Activated naive CD8-positive, alpha-beta T cell treated with anti-CD3 and anti-CD28 coated beads for 36 hours (primary cell): Measurements from ENCODE around the gene CCNY. TPM values are rescaled to one million over a fixed set of nuclear protein-coding genes. Genes with fewer than 3 reads are reported as not detected.

Source experiments
- DNase-seq: peaks from one replicate; pipeline ENCODE4 v3.0.0; 2021
- H3K27ac Mint-ChIP-seq: one replicate; pipeline ENCODE4 v1.8.0; 2022; ENCODE audit warnings: mild to moderate bottlenecking, moderate library complexity, mixed read lengths
- H3K27me3 Mint-ChIP-seq: one replicate; pipeline ENCODE4 v1.8.0; 2022; ENCODE audit warnings: mild to moderate bottlenecking, mixed read lengths
- H3K36me3 Mint-ChIP-seq: one replicate; pipeline ENCODE4 v1.8.0; 2021; ENCODE audit warnings: mild to moderate bottlenecking, mixed read lengths
- H3K4me1 Mint-ChIP-seq: one replicate; pipeline ENCODE4 v1.8.0; 2021; ENCODE audit warnings: mixed read lengths
- H3K4me3 Mint-ChIP-seq: one replicate; pipeline ENCODE4 v1.8.0; 2022; ENCODE audit warnings: mild to moderate bottlenecking, moderate library complexity, mixed read lengths
- H3K9me3 Mint-ChIP-seq: one replicate; pipeline ENCODE4 v1.8.0; 2022; ENCODE audit warnings: mixed read lengths
- total RNA-seq, 2 experiments: library from RNA; stranded (reverse); gene quantifications; one replicate each; pipeline ENCODE4 v1.2.3, GENCODE V29; 2021

Gene CCNY
- total RNA-seq, 2 experiments from 2014 or later: 52.1 to 55.2 TPM

- peaks cover 10% of the 10 kb centered on the region for H3K9me3 Mint-ChIP-seq
- H3K4me3 Mint-ChIP-seq: no peak overlapping the region
- H3K27me3 Mint-ChIP-seq: no peaks in the 10 kb centered on the region
- DNase-seq: no peak
- H3K36me3 Mint-ChIP-seq: peaks cover 4% of the 10 kb centered on the region
- no peaks in the 10 kb centered on the region for H3K4me1 Mint-ChIP-seq
- H3K27ac Mint-ChIP-seq: no peak overlapping the region
Measured at GRCh38 chr10:35581655-35582054, 245.3 kb downstream of the CCNY start.

DNA sequence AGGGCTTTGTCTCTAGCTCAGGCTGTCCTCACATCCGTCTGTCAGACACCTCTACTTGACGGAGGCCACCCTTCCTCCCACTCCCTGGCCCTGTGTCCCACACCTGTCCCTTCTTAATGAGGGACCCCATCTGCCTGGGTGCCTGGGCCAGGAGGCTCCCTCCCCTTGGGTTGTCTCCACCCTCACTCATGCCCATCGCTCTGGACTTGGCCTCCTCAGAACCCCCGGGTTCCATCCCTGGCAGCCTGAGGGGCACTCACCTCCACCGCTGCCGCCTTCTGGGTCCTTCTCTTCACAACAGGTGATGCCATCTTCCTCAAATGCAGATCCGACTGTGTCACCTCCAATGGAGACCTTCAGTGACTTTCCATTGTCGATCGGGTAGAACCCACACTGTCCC is 248.6 kb downstream of the CCNY start:
- Mint-ChIP-seq H3K36me3 (no peaks in the 10 kb centered on the region), H3K9me3 (no peaks in the 10 kb centered on the region), H3K27me3 (peaks cover 9% of the 10 kb centered on the region), H3K4me3 (no peak overlapping the region), H3K4me1 (no peaks in the 10 kb centered on the region), H3K27ac (no peak overlapping the region)
- DNase-seq: no peak

DNA sequence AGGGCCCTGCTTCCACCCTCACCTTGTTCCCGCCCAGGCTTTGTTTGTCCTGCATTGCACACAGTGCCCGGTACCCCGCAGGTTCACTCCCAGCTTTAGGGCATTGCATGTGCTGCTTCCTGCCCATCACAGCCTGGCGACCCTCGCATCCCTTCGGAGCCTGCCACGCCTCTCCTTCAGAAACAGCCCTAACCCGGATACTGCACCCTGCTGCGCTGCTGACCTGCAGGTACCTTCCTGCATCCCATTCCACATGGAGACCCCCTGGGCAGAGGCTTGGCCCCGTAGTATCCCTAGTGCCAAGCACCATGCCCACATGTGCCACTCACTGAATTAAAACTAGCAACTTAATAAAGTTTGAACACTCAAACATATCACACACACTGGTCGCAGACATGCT is 249.0 kb downstream of the CCNY start:
- no peaks in the 10 kb centered on the region for H3K36me3 Mint-ChIP-seq
- DNase-seq: no peak
- H3K9me3 Mint-ChIP-seq: no peaks in the 10 kb centered on the region
- no peak overlapping the region for H3K4me3 Mint-ChIP-seq
- peaks cover 9% of the 10 kb centered on the region for H3K27me3 Mint-ChIP-seq
- H3K4me1 Mint-ChIP-seq: no peaks in the 10 kb centered on the region
- H3K27ac Mint-ChIP-seq: no peak overlapping the region

DNA sequence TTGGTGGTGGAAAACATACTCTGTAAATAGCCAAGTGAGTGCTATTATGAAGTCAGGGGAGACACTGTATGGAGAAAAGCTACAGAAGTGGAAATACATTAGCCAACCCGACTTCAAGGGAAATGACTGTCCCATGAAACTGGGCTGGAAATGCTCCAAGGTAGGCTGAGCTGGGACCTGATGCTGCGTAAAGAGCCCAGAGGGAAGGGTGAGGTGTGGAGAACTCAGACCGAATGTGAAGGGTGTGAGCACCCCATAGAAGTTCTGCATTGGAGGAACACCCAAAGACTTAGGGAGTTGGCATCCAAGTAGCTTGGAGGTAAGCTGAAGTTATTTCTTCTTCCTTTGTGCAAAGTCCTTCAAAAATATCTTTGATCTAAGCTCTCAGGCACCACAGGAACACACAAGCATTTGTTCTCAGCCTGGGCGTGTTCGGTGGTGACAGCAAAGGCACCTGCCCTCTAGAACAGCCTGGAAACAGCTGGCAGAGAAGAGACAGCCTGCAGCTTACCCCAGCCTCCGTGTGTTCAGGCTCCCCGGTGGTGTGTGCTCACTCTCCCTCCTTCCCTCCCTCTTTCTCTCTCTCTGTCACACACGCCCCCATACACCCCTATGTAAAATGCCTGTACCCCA is 249.7 kb downstream of the CCNY start:
- Mint-ChIP-seq H3K4me3 (no peak overlapping the region), H3K27ac (no peak overlapping the region), H3K9me3 (peaks cover 2% of the 10 kb centered on the region), H3K4me1 (no peaks in the 10 kb centered on the region), H3K36me3 (no peaks in the 10 kb centered on the region), H3K27me3 (peaks cover 14% of the 10 kb centered on the region)
- no peak for DNase-seq

DNA sequence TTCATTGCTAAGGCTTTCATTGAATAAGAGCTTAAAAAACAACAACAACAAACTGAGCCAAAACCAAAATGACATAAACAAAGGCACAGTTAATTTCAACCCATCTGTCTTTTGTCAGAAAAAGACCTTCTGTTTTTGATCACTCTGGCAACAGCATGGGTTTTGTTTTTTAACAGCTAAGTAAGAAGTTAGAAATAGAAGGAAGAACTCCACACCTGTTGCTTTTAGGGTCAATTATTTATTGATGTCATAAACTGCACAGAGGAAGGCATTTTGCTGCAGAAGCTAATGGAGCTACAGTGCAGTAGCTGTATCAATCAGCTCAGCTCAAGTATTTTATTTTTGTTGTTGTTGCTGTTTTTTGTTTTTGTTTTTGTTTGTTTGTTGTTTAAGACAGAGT is 252.5 kb downstream of the CCNY start:
- Mint-ChIP-seq H3K27ac (no peak overlapping the region), H3K4me3 (no peak overlapping the region), H3K27me3 (peaks cover 19% of the 10 kb centered on the region), H3K36me3 (no peaks in the 10 kb centered on the region), H3K9me3 (peaks cover 4% of the 10 kb centered on the region), H3K4me1 (no peaks in the 10 kb centered on the region)
- DNase-seq: no peak

DNA sequence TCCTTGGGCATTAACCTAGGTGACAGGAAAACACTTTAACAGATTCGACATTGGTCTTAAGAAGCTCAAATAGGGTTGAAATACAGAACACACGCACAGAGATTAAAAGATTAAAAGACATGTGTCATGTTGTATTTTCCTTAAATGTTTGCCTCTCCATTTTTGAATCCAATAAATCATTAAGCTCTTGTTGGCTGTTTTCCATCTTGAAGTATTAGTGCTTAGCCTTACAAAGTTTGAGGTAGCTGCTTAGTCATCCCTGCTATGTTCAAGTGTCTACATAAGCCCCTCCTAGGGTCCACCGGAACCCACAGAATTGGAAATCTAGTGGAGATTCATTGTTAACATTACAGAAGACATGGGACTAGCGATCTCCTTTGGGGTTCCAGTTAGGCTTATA is 256.1 kb downstream of the CCNY start:
- H3K27ac Mint-ChIP-seq: no peak overlapping the region
- no peak overlapping the region for H3K4me3 Mint-ChIP-seq
- no peak for DNase-seq
- H3K27me3 Mint-ChIP-seq: peaks cover 20% of the 10 kb centered on the region
- H3K4me1 Mint-ChIP-seq: no peaks in the 10 kb centered on the region
- H3K36me3 Mint-ChIP-seq: no peaks in the 10 kb centered on the region
- peaks cover 4% of the 10 kb centered on the region for H3K9me3 Mint-ChIP-seq

- no peak overlapping the region for H3K27ac Mint-ChIP-seq
- peaks cover 4% of the 10 kb centered on the region for H3K9me3 Mint-ChIP-seq
- H3K36me3 Mint-ChIP-seq: no peaks in the 10 kb centered on the region
- H3K4me3 Mint-ChIP-seq: no peak overlapping the region
- peaks cover 22% of the 10 kb centered on the region for H3K27me3 Mint-ChIP-seq
- DNase-seq: no peak
- H3K4me1 Mint-ChIP-seq: no peaks in the 10 kb centered on the region
Measured at GRCh38 chr10:35594115-35595079, 258.1 kb downstream of the CCNY start.

- H3K9me3 Mint-ChIP-seq: peaks cover 4% of the 10 kb centered on the region
- H3K4me3 Mint-ChIP-seq: no peak overlapping the region
- H3K27me3 Mint-ChIP-seq: peaks cover 25% of the 10 kb centered on the region
- no peaks in the 10 kb centered on the region for H3K4me1 Mint-ChIP-seq
- no peak overlapping the region for H3K27ac Mint-ChIP-seq
- no peak for DNase-seq
- no peaks in the 10 kb centered on the region for H3K36me3 Mint-ChIP-seq
Measured at GRCh38 chr10:35595106-35595505, 258.8 kb downstream of the CCNY start.

GRCh38 chr10:35598379-35598778 is 262.1 kb downstream of the CCNY start:
- H3K4me3 Mint-ChIP-seq: no peak overlapping the region
- no peak overlapping the region for H3K27ac Mint-ChIP-seq
- H3K36me3 Mint-ChIP-seq: no peaks in the 10 kb centered on the region
- peaks cover 37% of the 10 kb centered on the region for H3K27me3 Mint-ChIP-seq
- no peak for DNase-seq
- H3K9me3 Mint-ChIP-seq: peaks cover 4% of the 10 kb centered on the region
- H3K4me1 Mint-ChIP-seq: no peaks in the 10 kb centered on the region

DNA sequence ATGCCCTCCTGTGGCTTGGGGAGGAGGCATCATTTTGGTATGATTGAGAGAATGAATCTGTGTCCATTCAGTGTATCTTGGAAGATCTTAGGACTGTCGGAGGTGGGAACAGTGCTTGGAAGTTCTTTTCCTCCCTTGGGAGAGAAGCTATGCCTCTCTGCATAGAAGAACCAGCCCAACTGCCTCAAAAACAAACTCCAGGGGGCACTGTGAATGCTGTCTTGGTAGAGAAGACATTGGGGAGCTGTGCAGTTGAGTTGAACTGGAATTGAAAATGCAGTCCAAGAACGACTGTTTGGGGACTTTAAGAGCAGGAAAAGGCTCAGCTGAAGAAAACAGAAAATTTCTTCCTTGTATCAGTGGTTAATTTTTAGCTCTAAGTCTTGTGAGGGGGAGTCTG is 263.9 kb downstream of the CCNY start:
- DNase-seq: no peak
- no peaks in the 10 kb centered on the region for H3K36me3 Mint-ChIP-seq
- H3K27ac Mint-ChIP-seq: no peak overlapping the region
- no peaks in the 10 kb centered on the region for H3K4me1 Mint-ChIP-seq
- peaks cover 4% of the 10 kb centered on the region for H3K9me3 Mint-ChIP-seq
- no peak overlapping the region for H3K4me3 Mint-ChIP-seq
- peaks cover 42% of the 10 kb centered on the region for H3K27me3 Mint-ChIP-seq

DNA sequence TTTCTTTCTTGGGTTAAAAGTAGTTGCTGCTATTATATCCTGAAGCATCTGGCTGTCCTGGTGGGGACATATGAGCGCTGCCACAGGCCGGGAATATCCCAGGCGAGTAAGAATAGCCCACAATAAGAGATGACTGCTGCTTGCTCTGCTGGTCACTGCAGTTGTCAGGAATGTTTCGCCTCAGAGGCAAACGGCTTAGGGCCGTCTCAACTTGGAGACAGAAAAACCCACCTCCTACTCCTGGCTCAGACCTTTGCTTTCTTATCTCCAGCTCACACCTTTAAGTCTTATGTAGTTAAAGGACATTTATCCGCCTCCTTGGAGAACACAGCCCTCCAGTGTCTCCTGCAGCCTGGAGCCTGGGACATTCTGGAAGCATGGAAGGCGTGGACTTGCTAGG is 268.9 kb downstream of the CCNY start, which contains the start of gene GJD4:
Gene GJD4 (plus strand): TSS at position 151 of the 400 bp plus-strand sequence. CDS start 227 bp downstream, at position 378.
- H3K36me3 Mint-ChIP-seq: no peaks in the 10 kb centered on the region
- H3K27me3 Mint-ChIP-seq: peaks cover 70% of the 10 kb centered on the region
- DNase-seq: no peak
- H3K4me1 Mint-ChIP-seq: peaks cover 4% of the 10 kb centered on the region
- peaks cover 8% of the 10 kb centered on the region for H3K9me3 Mint-ChIP-seq
- no peak within 1 kb of the TSS for H3K4me3 Mint-ChIP-seq
- no peak within 1 kb of the TSS for H3K27ac Mint-ChIP-seq

DNA sequence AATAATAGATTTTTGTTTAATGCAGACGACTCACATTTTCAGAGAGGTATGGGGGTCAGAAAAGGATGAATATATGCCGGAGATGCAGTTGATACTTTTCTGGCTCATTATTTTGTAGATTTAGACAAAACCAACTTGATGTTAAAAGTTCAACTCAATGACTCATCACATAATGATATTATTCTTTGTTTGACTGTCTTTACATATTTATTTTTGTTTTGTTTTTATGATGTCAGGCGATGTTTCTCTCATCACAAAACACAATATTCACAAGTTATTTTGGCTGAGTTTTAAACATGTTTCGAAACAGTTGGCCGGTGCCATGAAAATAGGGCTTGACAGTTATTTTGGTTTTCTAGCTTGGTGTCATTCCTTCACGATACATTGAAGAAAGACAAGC is 270.1 kb downstream of the CCNY start:
- DNase-seq: no peak
- Mint-ChIP-seq H3K9me3 (peaks cover 3% of the 10 kb centered on the region), H3K4me3 (no peak overlapping the region), H3K27me3 (peaks cover 70% of the 10 kb centered on the region), H3K27ac (no peak overlapping the region), H3K4me1 (peaks cover 4% of the 10 kb centered on the region), H3K36me3 (no peaks in the 10 kb centered on the region)

- peaks cover 3% of the 10 kb centered on the region for H3K9me3 Mint-ChIP-seq
- H3K4me3 Mint-ChIP-seq: peak overlapping the region; percentile 51
- H3K36me3 Mint-ChIP-seq: no peaks in the 10 kb centered on the region
- peaks cover 74% of the 10 kb centered on the region for H3K27me3 Mint-ChIP-seq
- no peak overlapping the region for H3K27ac Mint-ChIP-seq
- peak; percentile 4 for DNase-seq
- H3K4me1 Mint-ChIP-seq: peaks cover 4% of the 10 kb centered on the region
Measured at GRCh38 chr10:35607475-35608327, 271.4 kb downstream of the CCNY start.

DNA sequence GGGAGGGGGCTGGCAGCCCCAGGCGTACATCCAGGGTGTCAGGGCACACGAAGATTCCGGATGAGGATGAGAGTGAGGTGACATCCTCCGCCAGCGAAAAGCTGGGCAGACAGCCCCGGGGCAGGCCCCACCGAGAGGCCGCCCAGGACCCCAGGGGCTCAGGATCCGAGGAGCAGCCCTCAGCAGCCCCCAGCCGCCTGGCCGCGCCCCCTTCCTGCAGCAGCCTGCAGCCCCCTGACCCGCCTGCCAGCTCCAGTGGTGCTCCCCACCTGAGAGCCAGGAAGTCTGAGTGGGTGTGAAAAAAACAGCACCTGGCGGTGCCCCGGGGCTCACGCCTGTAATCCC is 272.0 kb downstream of the CCNY start:
- Mint-ChIP-seq H3K4me3 (no peak overlapping the region), H3K27ac (no peak overlapping the region), H3K27me3 (peaks cover 68% of the 10 kb centered on the region), H3K36me3 (no peaks in the 10 kb centered on the region), H3K4me1 (peaks cover 4% of the 10 kb centered on the region), H3K9me3 (peaks cover 3% of the 10 kb centered on the region)
- no peak for DNase-seq

- Mint-ChIP-seq H3K4me1 (peaks cover 4% of the 10 kb centered on the region), H3K36me3 (no peaks in the 10 kb centered on the region), H3K27me3 (peaks cover 68% of the 10 kb centered on the region), H3K27ac (no peak overlapping the region), H3K4me3 (no peak overlapping the region), H3K9me3 (peaks cover 3% of the 10 kb centered on the region)
- no peak for DNase-seq
Measured at GRCh38 chr10:35611750-35612149, 275.4 kb downstream of the CCNY start.
